Fibroblast of lung (primary cell): ENCODE results near the gene NAB1. TPM values are rescaled to one million over a fixed set of nuclear protein-coding genes. Genes with fewer than 3 reads are reported as not detected.

Experiments
- DNase-seq, 2 donors: peaks; one replicate each; pipeline versions ENCODE4 v3.0.0 to v3.0.0-alpha.2; 2010; ENCODE audit warnings: low read depth in 2 of 2
- H2AFZ ChIP-seq: 2 replicates; pipeline ENCODE4 v1.5.1; 2012; ENCODE audit warnings: low read length, control low read depth, inconsistent platforms
- H3K27ac ChIP-seq: 2 replicates; pipeline ENCODE4 v1.5.1; 2011; ENCODE audit warnings: low read length, control low read depth; ENCODE audit not compliant: insufficient read depth
- H3K27me3 ChIP-seq: 2 replicates; pipeline ENCODE4 v1.5.1; 2011; ENCODE audit warnings: mild to moderate bottlenecking, low read length; ENCODE audit not compliant: control insufficient read depth, insufficient read depth
- H3K36me3 ChIP-seq: 2 replicates; pipeline ENCODE4 v1.5.1; 2011; ENCODE audit warnings: low read length; ENCODE audit not compliant: control insufficient read depth, insufficient read depth
- H3K4me1 ChIP-seq: 2 replicates; pipeline ENCODE4 v1.5.1; 2011; ENCODE audit warnings: low read length; ENCODE audit not compliant: control insufficient read depth, insufficient read depth; ENCODE audit errors: extremely low read depth
- H3K4me2 ChIP-seq: 2 replicates; pipeline ENCODE4 v1.5.1; 2011; ENCODE audit warnings: low read length, control low read depth; ENCODE audit not compliant: insufficient read depth; ENCODE audit errors: extremely low read depth
- H3K4me3 ChIP-seq, 4 experiments: fragments of 200-600 bp in 1 of 4; sonication (generic) in 1 of 4; replicated peaks in 1 of 4; 2 replicates each; pipeline ENCODE4 v1.5.1; 2011 to 2016; ENCODE audit warnings: low read length in 4 of 4, low read depth in 3 of 4, mild to moderate bottlenecking in 3 of 4, control low read depth in 2 of 4, inconsistent platforms in 1 of 4, mixed read lengths in 1 of 4; ENCODE audit not compliant: insufficient read depth in 1 of 4; ENCODE audit errors: control extremely low read depth in 1 of 4
- H3K79me2 ChIP-seq: 2 replicates; pipeline ENCODE4 v1.5.1; 2012; ENCODE audit warnings: mild to moderate bottlenecking, low read length, inconsistent platforms; ENCODE audit not compliant: control insufficient read depth, insufficient read depth
- H3K9ac ChIP-seq: 2 replicates; pipeline ENCODE4 v1.5.1; 2011; ENCODE audit warnings: mild to moderate bottlenecking, low read length, control low read depth; ENCODE audit not compliant: insufficient read depth
- H3K9me3 ChIP-seq: 2 replicates; pipeline ENCODE4 v1.5.1; 2012; ENCODE audit warnings: low read depth, low read length; ENCODE audit not compliant: control insufficient read depth, insufficient read depth
- H4K20me1 ChIP-seq: 2 replicates; pipeline ENCODE4 v1.5.1; 2011; ENCODE audit warnings: low read length; ENCODE audit not compliant: control insufficient read depth, insufficient read depth; ENCODE audit errors: extremely low read depth
- EZH2 ChIP-seq: IDR thresholded peaks from 2 replicates; pipeline ENCODE4 v1.5.1; 2012; ENCODE audit warnings: low read length, control low read depth, mild to moderate bottlenecking; ENCODE audit errors: missing control alignments
- polyA plus RNA-seq, 2 donors: library from polyadenylated mRNA; depleted of rRNA in 1 of 2; stranded (reverse) in 1 of 2; unstranded in 1 of 2; fragments of >200 nt; gene quantifications; 2 replicates each; pipeline ENCODE4 v1.2.1, GENCODE V29; 2011 to 2012; ENCODE audit warnings: missing spikeins in 1 of 2
- total RNA-seq: library from RNA; depleted of rRNA; stranded (reverse); fragments of >200 nt; gene quantifications from 2 replicates; pipeline ENCODE4 v1.2.1, GENCODE V29; 2014
- TF ChIP-seq, protein P1 (sequence below), 2 donors: IDR thresholded peaks in 1 of 2; conservative IDR thresholded peaks in 1 of 2; 1 replicate in 1 of 2; 2 replicates in 1 of 2; pipeline ENCODE4 v1.5.1; 2011 to 2012; ENCODE audit warnings: low read length in 2 of 2, control low read depth in 1 of 2, inconsistent platforms in 1 of 2, low read depth in 1 of 2, mild to moderate bottlenecking in 1 of 2

Gene NAB1
- total and polyA plus RNA-seq, 2 donors (not counting 1 experiment from before 2014, with no cell fraction given), result 18.3 to 46.6 TPM

DNA sequence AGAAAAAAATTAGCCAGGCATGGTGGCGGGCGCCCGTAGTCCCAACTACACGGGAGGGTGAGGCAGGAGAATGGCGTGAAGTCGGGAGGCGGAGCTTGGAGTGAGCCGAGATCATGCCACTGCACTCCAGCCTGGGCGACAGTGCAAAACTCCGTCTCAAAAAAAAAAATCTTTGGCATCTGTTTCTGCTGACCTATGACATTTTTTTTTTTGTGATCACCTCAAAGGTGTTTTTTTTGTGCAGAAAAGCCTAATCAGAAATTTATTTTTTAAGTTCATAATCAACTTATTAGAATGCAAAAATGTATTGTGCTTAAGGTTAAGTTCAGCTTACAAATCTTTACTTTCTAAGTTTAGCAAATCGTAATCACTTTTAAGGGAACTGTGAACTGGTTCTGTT, 45.6 kb downstream of the NAB1 start:
- Histone ChIP-seq H3K27me3 (no peaks in the 10 kb centered on the region), H3K9ac (no peak overlapping the region), H3K27ac (no peak overlapping the region), H3K9me3 (no peaks in the 10 kb centered on the region), H4K20me1 (no peaks in the 10 kb centered on the region), H3K4me2 (no peak overlapping the region), H3K36me3 (peaks cover 2% of the 10 kb centered on the region), H2AFZ (no peak overlapping the region), H3K4me1 (no peaks in the 10 kb centered on the region), H3K4me3 (no peak overlapping the region), H3K79me2 (no peaks in the 10 kb centered on the region)
- no peak for TF ChIP-seq EZH2
- TF ChIP-seq, protein P1, sequence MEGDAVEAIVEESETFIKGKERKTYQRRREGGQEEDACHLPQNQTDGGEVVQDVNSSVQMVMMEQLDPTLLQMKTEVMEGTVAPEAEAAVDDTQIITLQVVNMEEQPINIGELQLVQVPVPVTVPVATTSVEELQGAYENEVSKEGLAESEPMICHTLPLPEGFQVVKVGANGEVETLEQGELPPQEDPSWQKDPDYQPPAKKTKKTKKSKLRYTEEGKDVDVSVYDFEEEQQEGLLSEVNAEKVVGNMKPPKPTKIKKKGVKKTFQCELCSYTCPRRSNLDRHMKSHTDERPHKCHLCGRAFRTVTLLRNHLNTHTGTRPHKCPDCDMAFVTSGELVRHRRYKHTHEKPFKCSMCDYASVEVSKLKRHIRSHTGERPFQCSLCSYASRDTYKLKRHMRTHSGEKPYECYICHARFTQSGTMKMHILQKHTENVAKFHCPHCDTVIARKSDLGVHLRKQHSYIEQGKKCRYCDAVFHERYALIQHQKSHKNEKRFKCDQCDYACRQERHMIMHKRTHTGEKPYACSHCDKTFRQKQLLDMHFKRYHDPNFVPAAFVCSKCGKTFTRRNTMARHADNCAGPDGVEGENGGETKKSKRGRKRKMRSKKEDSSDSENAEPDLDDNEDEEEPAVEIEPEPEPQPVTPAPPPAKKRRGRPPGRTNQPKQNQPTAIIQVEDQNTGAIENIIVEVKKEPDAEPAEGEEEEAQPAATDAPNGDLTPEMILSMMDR (conservative IDR thresholded peaks at IDR 0.05 in 1 of 2, IDR thresholded peaks at IDR 0.05 in 1 of 2; ENCODE audit: low read depth in 1 of 2, low read length in 2 of 2), result no peak
- DNase-seq, result no peak

DNA sequence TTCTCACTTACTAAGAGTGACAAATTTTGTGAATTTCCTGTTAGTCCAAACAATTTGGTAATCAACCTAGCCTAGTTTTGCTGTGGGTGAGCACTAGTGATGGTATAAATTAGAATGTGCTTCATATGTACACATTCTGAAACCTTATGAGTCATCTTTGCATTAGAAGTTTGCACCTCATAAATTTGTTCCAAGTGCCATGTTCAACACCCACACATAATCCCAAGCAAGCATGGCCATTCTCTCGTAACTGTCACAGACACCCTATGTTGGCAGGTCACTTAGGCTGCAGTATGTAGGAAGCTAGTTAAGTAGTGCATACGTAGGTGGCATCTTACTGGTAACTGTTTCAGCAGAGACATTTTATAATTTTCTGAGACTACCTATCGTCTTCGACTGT, 46.9 kb downstream of the NAB1 start:
- H3K27me3 ChIP-seq, result no peaks in the 10 kb centered on the region
- H3K4me3 ChIP-seq, result no peak overlapping the region
- TF ChIP-seq, protein P1 (conservative IDR thresholded peaks at IDR 0.05 in 1 of 2, IDR thresholded peaks at IDR 0.05 in 1 of 2; ENCODE audit: low read depth in 1 of 2, low read length in 2 of 2), result no peak
- H3K27ac ChIP-seq, result no peak overlapping the region
- no peaks in the 10 kb centered on the region for H3K4me1 ChIP-seq
- no peaks in the 10 kb centered on the region for H4K20me1 ChIP-seq
- H3K79me2 ChIP-seq, result no peaks in the 10 kb centered on the region
- no peaks in the 10 kb centered on the region for H3K36me3 ChIP-seq
- peak in 1 of 2 donors; percentile 33 for DNase-seq
- H3K9ac ChIP-seq, result no peak overlapping the region
- H3K9me3 ChIP-seq, result no peaks in the 10 kb centered on the region
- H3K4me2 ChIP-seq, result no peak overlapping the region
- no peak overlapping the region for H2AFZ ChIP-seq

DNA sequence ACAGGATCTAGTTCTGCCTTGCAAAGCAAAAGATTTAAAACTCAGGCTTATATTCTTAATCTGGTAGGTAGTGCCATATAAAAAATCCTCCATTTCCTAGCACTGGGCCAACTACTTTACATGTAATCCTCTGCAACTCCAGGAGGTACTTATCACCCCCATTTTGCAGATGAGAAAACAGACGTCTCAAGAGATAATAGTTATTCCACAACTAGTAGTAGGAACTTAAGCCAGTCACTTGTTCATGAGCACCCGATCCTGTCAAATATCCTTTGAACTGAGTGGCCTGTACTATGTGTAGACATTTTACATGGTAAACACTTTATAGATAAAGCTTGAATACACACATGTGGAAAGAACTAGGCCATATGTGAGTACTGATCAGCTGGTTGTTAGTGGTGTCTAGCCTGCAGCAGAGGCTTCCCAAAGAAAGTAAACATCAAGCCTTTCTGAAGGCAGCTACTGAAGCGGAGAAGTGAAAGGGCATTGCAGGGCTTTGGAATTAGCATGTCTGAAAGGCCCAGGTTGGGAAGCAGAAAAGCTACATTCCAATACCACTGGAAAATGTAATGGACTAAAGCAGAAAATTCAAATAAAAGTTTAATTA, 48.0 kb downstream of the NAB1 start:
- H3K27ac ChIP-seq, result no peak overlapping the region
- H3K4me2 ChIP-seq, result no peak overlapping the region
- H2AFZ ChIP-seq, result no peak overlapping the region
- H3K9ac ChIP-seq, result no peak overlapping the region
- H3K27me3 ChIP-seq, result no peaks in the 10 kb centered on the region
- DNase-seq, result no peak
- no peak for TF ChIP-seq EZH2
- TF ChIP-seq, protein P1 (conservative IDR thresholded peaks at IDR 0.05 in 1 of 2, IDR thresholded peaks at IDR 0.05 in 1 of 2; ENCODE audit: low read depth in 1 of 2, low read length in 2 of 2), result no peak
- no peaks in the 10 kb centered on the region for H4K20me1 ChIP-seq
- H3K79me2 ChIP-seq, result no peaks in the 10 kb centered on the region
- no peaks in the 10 kb centered on the region for H3K36me3 ChIP-seq
- no peak overlapping the region for H3K4me3 ChIP-seq
- H3K4me1 ChIP-seq, result no peaks in the 10 kb centered on the region
- no peaks in the 10 kb centered on the region for H3K9me3 ChIP-seq
